LoVo (cell line): ENCODE measurements around the gene ARHGEF37.

ENCODE experiments used
- DNase-seq: peaks from one replicate; pipeline ENCODE4 v3.0.0-alpha.2; 2016; ENCODE audit warnings: low spot score

The ARHGEF37 gene

GRCh38 chr5:149630337-149630736 lies 49.0 kb downstream of the ARHGEF37 start:
- no peak for DNase-seq

- DNase-seq = no peak
These were observed 50.2 kb downstream of the ARHGEF37 start for GRCh38 chr5:149631506-149631905.

GRCh38 chr5:149632311-149633251 lies 51.3 kb downstream of the ARHGEF37 start:
- peak; percentile 26 for DNase-seq

GRCh38 chr5:149633476-149634350 lies 52.4 kb downstream of the ARHGEF37 start:
- DNase-seq = no peak

- no peak for DNase-seq
These were observed 54.1 kb downstream of the ARHGEF37 start for GRCh38 chr5:149635394-149635793.

- DNase-seq = no peak
These were observed 55.0 kb downstream of the ARHGEF37 start for GRCh38 chr5:149636191-149636860.

GRCh38 chr5:149636861-149637246 lies 55.6 kb downstream of the ARHGEF37 start:
- peak; percentile 68 for DNase-seq

- no peak for DNase-seq
These were observed 56.8 kb downstream of the ARHGEF37 start for GRCh38 chr5:149638136-149638535.

- no peak for DNase-seq
These were observed 57.4 kb downstream of the ARHGEF37 start for GRCh38 chr5:149638546-149639241.

GRCh38 chr5:149639737-149640136 lies 58.4 kb downstream of the ARHGEF37 start:
- no peak for DNase-seq

GRCh38 chr5:149640350-149640999 lies 59.2 kb downstream of the ARHGEF37 start:
- no peak for DNase-seq

GRCh38 chr5:149641000-149641576 lies 59.8 kb downstream of the ARHGEF37 start:
- peak; percentile 91 for DNase-seq

- no peak for DNase-seq
These were observed 60.3 kb downstream of the ARHGEF37 start for GRCh38 chr5:149641600-149641999.

- no peak for DNase-seq
These were observed 62.5 kb downstream of the ARHGEF37 start for GRCh38 chr5:149643781-149644180.

- no peak for DNase-seq
These were observed 63.3 kb downstream of the ARHGEF37 start for GRCh38 chr5:149644629-149645028.

GRCh38 chr5:149645236-149645635 lies 63.9 kb downstream of the ARHGEF37 start:
- no peak for DNase-seq

GRCh38 chr5:149645725-149646124 lies 64.4 kb downstream of the ARHGEF37 start:
- DNase-seq = no peak

- no peak for DNase-seq
These were observed 65.3 kb downstream of the ARHGEF37 start for GRCh38 chr5:149646564-149646963.

- DNase-seq = no peak
These were observed 66.0 kb downstream of the ARHGEF37 start for GRCh38 chr5:149647334-149647733.
